ENCODE data around the gene STAB2.

The STAB2 gene

DNA sequence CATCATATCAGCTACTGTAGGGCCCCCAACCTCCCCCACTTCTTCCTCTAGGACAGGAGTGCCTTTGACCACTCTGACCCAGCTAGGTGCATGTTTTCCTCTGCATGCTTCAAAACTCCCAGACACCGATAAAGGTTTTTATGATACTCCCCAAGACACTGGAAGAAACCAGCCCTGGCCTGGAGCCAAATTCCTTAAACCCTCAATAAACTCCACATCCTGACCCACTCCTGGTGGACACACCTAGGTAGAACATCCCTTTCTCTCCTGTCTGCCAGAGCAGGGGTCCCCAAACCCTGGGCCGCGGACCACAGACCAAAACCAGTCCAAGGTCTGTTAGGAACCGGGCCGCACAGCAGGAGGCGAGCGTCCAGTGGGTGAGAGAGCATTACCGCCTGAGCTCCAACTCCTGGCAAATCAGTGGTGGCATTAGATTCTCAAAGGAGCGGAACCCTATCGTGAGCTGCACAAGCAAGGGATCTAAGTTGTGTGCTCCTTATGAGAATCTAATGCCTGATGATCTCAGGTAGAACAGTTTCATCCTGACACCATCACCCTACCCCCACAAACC is 204.4 kb downstream of the STAB2 start:
- Histone ChIP-seq H3K27ac (ENCODE audit: low read depth, low read length) (no peak overlapping the region), H3K27me3 (ENCODE audit: control insufficient read depth in 1 of 2, insufficient read depth in 2 of 2, low read length in 2 of 2) (no peaks in the 10 kb centered on the region), H3K4me1 (ENCODE audit: insufficient read depth, low read length) (peaks cover 22% of the 10 kb centered on the region), H3K36me3 (ENCODE audit: insufficient read depth, low read length) (peaks cover 57% of the 10 kb centered on the region), H3K4me3 (ENCODE audit: low read depth in 1 of 2, low read length in 2 of 2) (no peak overlapping the region), H3K9ac (ENCODE audit: low read length) (no peak overlapping the region), H3K9me3 (ENCODE audit: low read length) (no peaks in the 10 kb centered on the region)

- no peaks in the 10 kb centered on the region for H3K9me3 ChIP-seq (ENCODE audit: low read length)
- peaks cover 22% of the 10 kb centered on the region for H3K4me1 ChIP-seq (ENCODE audit: insufficient read depth, low read length)
- H3K9ac ChIP-seq (ENCODE audit: low read length), result no peak overlapping the region
- H3K36me3 ChIP-seq (ENCODE audit: insufficient read depth, low read length), result peaks cover 66% of the 10 kb centered on the region
- H3K27ac ChIP-seq (ENCODE audit: low read depth, low read length), result no peak overlapping the region
- no peaks in the 10 kb centered on the region for H3K27me3 ChIP-seq (ENCODE audit: control insufficient read depth in 1 of 2, insufficient read depth in 2 of 2, low read length in 2 of 2)
- no peak overlapping the region for H3K4me3 ChIP-seq (ENCODE audit: low read depth in 1 of 2, low read length in 2 of 2)
These were observed 206.0 kb downstream of the STAB2 start for GRCh38 chr12:103793046-103793445.

DNA sequence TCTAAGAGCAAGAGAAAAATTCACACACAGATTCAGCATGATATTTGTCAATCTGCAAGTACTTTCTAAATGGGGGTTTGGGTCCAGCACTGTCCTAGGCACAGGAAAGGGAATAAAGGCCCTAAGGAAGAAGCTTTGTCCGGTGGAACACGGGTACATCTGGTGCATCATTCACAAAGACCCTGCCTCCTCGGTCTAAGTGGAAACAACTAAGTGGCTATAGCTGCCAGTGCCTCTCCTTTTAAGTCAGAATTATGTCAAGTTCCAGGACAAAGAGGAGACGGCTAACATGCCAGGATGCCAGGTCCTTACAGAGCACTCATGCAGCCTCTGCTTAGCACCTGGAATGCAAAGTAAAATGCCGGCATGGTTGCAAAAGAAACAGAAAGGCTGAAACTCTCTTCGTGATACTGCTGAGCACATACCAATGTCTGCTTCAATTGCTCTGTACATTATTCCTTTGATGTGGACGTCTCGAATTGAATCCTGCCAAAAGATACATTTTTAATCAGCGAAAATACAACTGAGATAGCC is 206.5 kb downstream of the STAB2 start:
- peaks cover 70% of the 10 kb centered on the region for H3K36me3 ChIP-seq (ENCODE audit: insufficient read depth, low read length)

GRCh38 chr12:103794309-103795213 is 207.5 kb downstream of the STAB2 start:
- Histone ChIP-seq H3K36me3 (ENCODE audit: insufficient read depth, low read length) (peaks cover 68% of the 10 kb centered on the region), H3K4me3 (ENCODE audit: low read depth in 1 of 2, low read length in 2 of 2) (no peak overlapping the region), H3K9ac (ENCODE audit: low read length) (no peak overlapping the region), H3K9me3 (ENCODE audit: low read length) (no peaks in the 10 kb centered on the region), H3K27me3 (ENCODE audit: control insufficient read depth in 1 of 2, insufficient read depth in 2 of 2, low read length in 2 of 2) (no peaks in the 10 kb centered on the region), H3K27ac (ENCODE audit: low read depth, low read length) (no peak overlapping the region), H3K4me1 (ENCODE audit: insufficient read depth, low read length) (peaks cover 34% of the 10 kb centered on the region)

More for the DNA sequence above, 206.5 kb downstream of the STAB2 start:
- no peak overlapping the region for H3K27ac ChIP-seq (ENCODE audit: low read depth, low read length)
- no peak overlapping the region for H3K4me3 ChIP-seq (ENCODE audit: low read depth in 1 of 2, low read length in 2 of 2)
- H3K4me1 ChIP-seq (ENCODE audit: insufficient read depth, low read length), result peaks cover 24% of the 10 kb centered on the region
- no peaks in the 10 kb centered on the region for H3K9me3 ChIP-seq (ENCODE audit: low read length)
- no peaks in the 10 kb centered on the region for H3K27me3 ChIP-seq (ENCODE audit: control insufficient read depth in 1 of 2, insufficient read depth in 2 of 2, low read length in 2 of 2)
- H3K9ac ChIP-seq (ENCODE audit: low read length), result no peak overlapping the region

DNA sequence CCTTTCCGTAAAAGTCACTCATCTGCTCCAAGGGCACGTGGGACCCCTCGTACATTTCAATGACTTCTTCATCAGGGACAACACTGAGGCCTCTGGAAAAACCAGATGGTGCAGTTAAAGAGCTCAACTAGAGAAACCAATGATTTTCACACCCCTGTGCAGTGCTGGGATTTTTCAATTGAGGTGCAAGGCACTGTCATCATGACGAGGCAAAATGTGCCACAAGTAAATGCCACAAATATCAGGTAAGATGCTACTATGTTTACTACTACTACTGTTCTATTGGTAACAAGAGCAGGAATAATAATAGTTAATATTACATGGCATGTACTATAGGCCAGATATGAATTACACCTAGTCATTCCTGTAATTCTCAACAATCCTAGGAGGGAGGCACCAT is 211.5 kb downstream of the STAB2 start:
- no peaks in the 10 kb centered on the region for H3K27me3 ChIP-seq (ENCODE audit: control insufficient read depth in 1 of 2, insufficient read depth in 2 of 2, low read length in 2 of 2)
- H3K4me1 ChIP-seq (ENCODE audit: insufficient read depth, low read length), result peaks cover 57% of the 10 kb centered on the region
- peaks cover 55% of the 10 kb centered on the region for H3K36me3 ChIP-seq (ENCODE audit: insufficient read depth, low read length)
- H3K9ac ChIP-seq (ENCODE audit: low read length), result no peak overlapping the region
- H3K4me3 ChIP-seq (ENCODE audit: low read depth in 1 of 2, low read length in 2 of 2), result no peak overlapping the region
- no peaks in the 10 kb centered on the region for H3K9me3 ChIP-seq (ENCODE audit: low read length)
- peak overlapping the region; percentile 30 for H3K27ac ChIP-seq (ENCODE audit: low read depth, low read length)

GRCh38 chr12:103799504-103799856 is 212.4 kb downstream of the STAB2 start:
- Histone ChIP-seq H3K27ac (ENCODE audit: low read depth, low read length) (no peak overlapping the region), H3K36me3 (ENCODE audit: insufficient read depth, low read length) (peaks cover 54% of the 10 kb centered on the region), H3K9ac (ENCODE audit: low read length) (no peak overlapping the region), H3K4me1 (ENCODE audit: insufficient read depth, low read length) (peaks cover 62% of the 10 kb centered on the region), H3K9me3 (ENCODE audit: low read length) (no peaks in the 10 kb centered on the region), H3K27me3 (ENCODE audit: control insufficient read depth in 1 of 2, insufficient read depth in 2 of 2, low read length in 2 of 2) (no peaks in the 10 kb centered on the region), H3K4me3 (ENCODE audit: low read depth in 1 of 2, low read length in 2 of 2) (no peak overlapping the region)

DNA sequence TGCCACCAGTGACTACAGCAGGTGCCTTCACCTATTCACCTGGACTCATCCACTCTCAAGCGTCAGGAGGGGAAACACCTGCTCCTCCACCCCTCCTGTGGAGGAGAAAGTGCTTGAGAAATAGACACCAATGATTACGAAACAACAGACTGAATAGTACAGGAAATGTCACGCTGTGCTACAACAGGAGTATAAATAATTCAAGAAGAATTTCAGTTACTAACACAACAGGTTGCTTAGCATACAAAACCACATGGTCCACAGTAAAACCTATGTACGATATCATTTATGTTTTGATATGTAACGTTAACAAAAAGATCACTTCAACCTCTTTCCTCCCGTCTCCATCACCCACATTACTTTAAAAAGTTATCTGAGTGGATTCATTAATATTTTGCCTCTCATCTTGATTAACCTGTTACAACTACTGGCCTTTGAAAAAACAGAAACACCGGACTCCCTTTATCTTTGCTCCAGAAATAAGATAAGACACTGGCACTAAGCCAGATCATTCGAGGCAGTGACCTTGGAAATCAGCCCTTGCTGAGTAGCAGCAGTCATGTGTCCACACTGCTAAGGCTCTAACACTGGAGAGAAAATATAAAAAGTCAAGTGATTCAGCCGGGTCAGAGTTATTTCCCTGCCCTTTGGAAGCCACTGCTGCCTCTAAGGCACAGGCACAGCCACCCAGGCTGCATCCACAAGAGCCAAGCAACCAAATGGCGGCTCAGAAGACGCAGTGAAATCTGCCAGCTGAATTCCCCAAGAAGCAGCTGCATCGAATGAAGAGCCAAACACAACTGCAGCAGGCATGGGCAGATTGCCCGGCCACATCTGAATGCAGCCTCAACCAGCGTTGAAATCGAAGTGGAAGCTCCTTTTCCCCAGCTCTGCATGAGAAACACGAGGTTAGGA is 213.0 kb downstream of the STAB2 start:
- Histone ChIP-seq H3K36me3 (ENCODE audit: insufficient read depth, low read length) (peaks cover 48% of the 10 kb centered on the region), H3K4me1 (ENCODE audit: insufficient read depth, low read length) (peaks cover 61% of the 10 kb centered on the region), H3K9ac (ENCODE audit: low read length) (no peak overlapping the region), H3K27ac (ENCODE audit: low read depth, low read length) (peak overlapping the region; percentile 57), H3K4me3 (ENCODE audit: low read depth in 1 of 2, low read length in 2 of 2) (peak overlapping the region in 1 of 2 donors; percentile 30), H3K9me3 (ENCODE audit: low read length) (no peaks in the 10 kb centered on the region), H3K27me3 (ENCODE audit: control insufficient read depth in 1 of 2, insufficient read depth in 2 of 2, low read length in 2 of 2) (no peaks in the 10 kb centered on the region)

- Histone ChIP-seq H3K27me3 (ENCODE audit: control insufficient read depth in 1 of 2, insufficient read depth in 2 of 2, low read length in 2 of 2) (no peaks in the 10 kb centered on the region), H3K27ac (ENCODE audit: low read depth, low read length) (peak overlapping the region; percentile 53), H3K4me1 (ENCODE audit: insufficient read depth, low read length) (peaks cover 77% of the 10 kb centered on the region), H3K36me3 (ENCODE audit: insufficient read depth, low read length) (peaks cover 44% of the 10 kb centered on the region), H3K4me3 (ENCODE audit: low read depth in 1 of 2, low read length in 2 of 2) (no peak overlapping the region), H3K9me3 (ENCODE audit: low read length) (no peaks in the 10 kb centered on the region), H3K9ac (ENCODE audit: low read length) (no peak overlapping the region)
These were observed 214.9 kb downstream of the STAB2 start for GRCh38 chr12:103801709-103802585.

DNA sequence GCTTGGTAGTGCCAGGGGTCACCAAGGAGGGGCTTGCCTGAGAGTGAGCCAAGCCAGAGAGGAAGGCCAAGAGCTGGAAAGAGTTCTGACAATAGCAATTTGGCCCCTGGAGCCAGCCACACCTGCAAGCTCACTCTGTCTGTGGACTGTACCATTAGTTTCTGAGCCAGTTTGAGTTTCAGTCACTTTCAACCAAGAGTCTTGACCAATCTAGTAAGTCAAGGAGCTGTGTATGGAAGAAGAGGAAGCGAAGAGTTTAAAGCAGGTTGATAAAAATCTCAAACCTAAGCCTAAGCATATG is 215.5 kb downstream of the STAB2 start:
- H3K27ac ChIP-seq (ENCODE audit: low read depth, low read length), result no peak overlapping the region

GRCh38 chr12:103803847-103804246 is 216.8 kb downstream of the STAB2 start:
- H3K27ac ChIP-seq (ENCODE audit: low read depth, low read length), result no peak overlapping the region
- H3K27me3 ChIP-seq (ENCODE audit: control insufficient read depth in 1 of 2, insufficient read depth in 2 of 2, low read length in 2 of 2), result no peaks in the 10 kb centered on the region
- no peak overlapping the region for H3K9ac ChIP-seq (ENCODE audit: low read length)
- H3K4me1 ChIP-seq (ENCODE audit: insufficient read depth, low read length), result peaks cover 91% of the 10 kb centered on the region
- H3K36me3 ChIP-seq (ENCODE audit: insufficient read depth, low read length), result peaks cover 40% of the 10 kb centered on the region
- H3K9me3 ChIP-seq (ENCODE audit: low read length), result no peaks in the 10 kb centered on the region
- H3K4me3 ChIP-seq (ENCODE audit: low read depth in 1 of 2, low read length in 2 of 2), result no peak overlapping the region

More for the DNA sequence above, 215.5 kb downstream of the STAB2 start:
- Histone ChIP-seq H3K9ac (ENCODE audit: low read length) (no peak overlapping the region), H3K9me3 (ENCODE audit: low read length) (no peaks in the 10 kb centered on the region), H3K4me3 (ENCODE audit: low read depth in 1 of 2, low read length in 2 of 2) (no peak overlapping the region), H3K27me3 (ENCODE audit: control insufficient read depth in 1 of 2, insufficient read depth in 2 of 2, low read length in 2 of 2) (no peaks in the 10 kb centered on the region), H3K36me3 (ENCODE audit: insufficient read depth, low read length) (peaks cover 42% of the 10 kb centered on the region), H3K4me1 (ENCODE audit: insufficient read depth, low read length) (peaks cover 83% of the 10 kb centered on the region)
